GM12878 (cell line): ENCODE results near the gene P2RX2. TPM values are rescaled to one million over a fixed set of nuclear protein-coding genes. Genes with fewer than 3 reads are reported as not detected.

Source experiments
- ATAC-seq: fragments of 200-7000 bp; cut with Tn5 transposase; 3 replicates; pipeline ENCODE4 v1.9.1; 2020; ENCODE audit warnings: mild to moderate bottlenecking, moderate library complexity
- BruUV-seq: library from RNA; stranded (reverse); fragments of 400-500 nt; replicated peaks from 2 replicates; lab custom pipeline; 2021; lab: Mats Ljungman, UMichigan
- CTCF ChIA-PET: fragments of 300-600 bp; sonication (Branson Sonifier 250); formaldehyde crosslinking; extraction: SDS; loops from one replicate; lab custom pipeline; 2021; ENCODE audit warnings: inconsistent platforms; lab: Yijun Ruan, JAX
- POLR2A ChIA-PET: fragments of 350-600 bp; formaldehyde crosslinking; extraction: SDS; loops from one replicate; lab custom pipeline; 2021; ENCODE audit warnings: inconsistent platforms; lab: Charles Lee
- RAD21 ChIA-PET: fragments of 300-600 bp; sonication (Branson Sonifier 250); formaldehyde crosslinking; loops from one replicate; lab custom pipeline; 2023; ENCODE audit warnings: antibody characterized with exemption; ENCODE audit not compliant: unreplicated experiment; lab: Charles Lee
- SMC1A ChIA-PET: fragments of 300-600 bp; sonication (Branson Sonifier 250); formaldehyde crosslinking; loops from one replicate; lab custom pipeline; 2023; ENCODE audit not compliant: unreplicated experiment, uncharacterized antibody; lab: Charles Lee
- DNase-seq: peaks from one replicate; pipeline ENCODE4 v3.0.0-alpha.2; 2011; ENCODE audit warnings: low read depth, low spot score
- FAIRE-seq: peaks from 3 replicates; lab custom pipeline; 2011; peaks lifted over from hg19 to GRCh38; lab: Jason Lieb, UNC
- H2AFZ ChIP-seq: 2 replicates; pipeline ENCODE4 v1.6.0; 2011; ENCODE audit warnings: low read depth, low read length, control low read depth; ENCODE audit not compliant: control insufficient read depth
- H3K27ac ChIP-seq: 2 replicates; pipeline ENCODE4 v1.5.1; 2011; ENCODE audit warnings: control low read depth; ENCODE audit not compliant: control insufficient read depth, insufficient read depth
- H3K27me3 ChIP-seq, 2 experiments: replicated peaks in 1 of 2; 2 replicates each; pipeline versions ENCODE4 v1.6.0 to v1.6.1; 2011; ENCODE audit warnings: low read length in 1 of 2; ENCODE audit not compliant: control insufficient read depth in 2 of 2, insufficient read depth in 2 of 2
- H3K36me3 ChIP-seq, 2 experiments: 2 replicates each; pipeline ENCODE4 v1.5.1; 2011; ENCODE audit warnings: low read length in 1 of 2; ENCODE audit not compliant: control insufficient read depth in 2 of 2, insufficient read depth in 2 of 2
- H3K4me1 ChIP-seq: 2 replicates; pipeline ENCODE4 v1.6.1; 2011; ENCODE audit warnings: mild to moderate bottlenecking, low read length, moderate library complexity, mixed read lengths; ENCODE audit not compliant: control insufficient read depth, insufficient read depth
- H3K4me2 ChIP-seq: 2 replicates; pipeline ENCODE4 v1.6.0; 2011; ENCODE audit warnings: control low read depth; ENCODE audit not compliant: control insufficient read depth, insufficient read depth
- H3K4me3 ChIP-seq: fragments of 200-600 bp; sonication (generic); 2 replicates; pipeline ENCODE4 v1.5.1; 2016
- H3K79me2 ChIP-seq: 2 replicates; pipeline ENCODE4 v1.6.0; 2011; ENCODE audit warnings: low read length; ENCODE audit not compliant: control insufficient read depth, insufficient read depth
- H3K9ac ChIP-seq: 2 replicates; pipeline ENCODE4 v1.8.0; 2011; ENCODE audit warnings: low read length, control low read depth, mixed read lengths; ENCODE audit not compliant: control insufficient read depth, insufficient read depth
- H3K9me3 ChIP-seq: replicated peaks from 3 replicates; pipeline ENCODE4 v1.5.1; 2011; ENCODE audit warnings: mild to moderate bottlenecking, low read length; ENCODE audit not compliant: control insufficient read depth, insufficient read depth
- H4K20me1 ChIP-seq: 2 replicates; pipeline ENCODE4 v1.6.0; 2011; ENCODE audit not compliant: control insufficient read depth, insufficient read depth
- EZH2 ChIP-seq: IDR thresholded peaks from 2 replicates; pipeline ENCODE4 v1.6.1; 2012; ENCODE audit warnings: low read depth, mild to moderate bottlenecking, control low read depth, inconsistent platforms, low read length, borderline replicate concordance; ENCODE audit not compliant: control insufficient read depth
- KLF5 ChIP-seq: fragments of 450-650 bp; IDR thresholded peaks from 2 replicates; pipeline ENCODE4 v1.6.1; 2014; ENCODE audit warnings: mild to moderate bottlenecking; ENCODE audit not compliant: partially characterized antibody
- MXI1 ChIP-seq: fragments of 150-350 bp; IDR thresholded peaks from 2 replicates; pipeline ENCODE4 v1.6.1; 2011; ENCODE audit warnings: low read depth, mild to moderate bottlenecking, inconsistent platforms, low read length, improper control_type of control experiment
- ZNF384 ChIP-seq: IDR thresholded peaks from 2 replicates; pipeline ENCODE4 v1.6.1; 2012; ENCODE audit warnings: low read depth, mild to moderate bottlenecking, low read length, improper control_type of control experiment, borderline replicate concordance
- WGBS: methylation state at CpG from one replicate; pipeline ENCODE4 v1.1.6; 2016; ENCODE audit warnings: low lambda C conversion rate; ENCODE audit not compliant: insufficient replicate concordance, insufficient coverage; ENCODE audit errors: missing lambda C conversion rate; 5-methylcytosine and 5-hydroxymethylcytosine counted together
- in situ Hi-C: fragments of 300-500 bp; cut with MboI; formaldehyde crosslinking; loops from 9 replicates; pipeline ENCODE4 v1.14.3; 2018; ENCODE audit warnings: mixed read lengths
- intact Hi-C: fragments of 100-400 bp; cut with micrococcal nuclease; formaldehyde crosslinking; loops from one replicate; pipeline ENCODE4 v1.14.2; 2022; ENCODE audit not compliant: unreplicated experiment
- polyA plus RNA-seq, 11 experiments: library from polyadenylated mRNA; depleted of rRNA in 4 of 11; unstranded in 6 of 11; stranded (reverse) in 5 of 11; fragments of >200 nt; fragmentation: Nextera tagmentation in 4 of 11; fragmentation: Illumina TruSeq in 1 of 11; extraction: Ambion mirVana in 4 of 11; extraction: Trizol in 1 of 11; gene quantifications; 1 replicate in 1 of 11; 2 replicates in 10 of 11; pipeline versions ENCODE4 v1.2.1 to v1.2.3, GENCODE V29; 2011 to 2016; ENCODE audit warnings: inconsistent platforms in 2 of 11, missing spikeins in 2 of 11, low read depth in 1 of 11
- total RNA-seq, 4 experiments: library from RNA; depleted of rRNA in 3 of 4; stranded (reverse); fragments of >200 nt in 3 of 4; fragmentation: Illumina TruSeq in 1 of 4; extraction: Trizol in 1 of 4; gene quantifications; 2 replicates each; pipeline versions ENCODE4 v1.2.1 to v1.2.3, GENCODE V29; 2013 to 2021
- TF ChIP-seq, protein P1 (sequence below): IDR thresholded peaks from 2 replicates; pipeline ENCODE4 v1.6.1; 2012; ENCODE audit warnings: low read depth, low read length, improper control_type of control experiment
- TF ChIP-seq, protein P2 (sequence below): fragments of 450-650 bp; formaldehyde crosslinking; IDR thresholded peaks from 2 replicates; pipeline ENCODE4 v1.5.0; 2022; ENCODE audit warnings: mild to moderate bottlenecking, missing genetic modification characterization

Gene P2RX2
- total and polyA plus RNA-seq, 10 of the 15 experiments (the other 5 are each of a cell fraction or from before 2014, with no cell fraction given): not detected

DNA sequence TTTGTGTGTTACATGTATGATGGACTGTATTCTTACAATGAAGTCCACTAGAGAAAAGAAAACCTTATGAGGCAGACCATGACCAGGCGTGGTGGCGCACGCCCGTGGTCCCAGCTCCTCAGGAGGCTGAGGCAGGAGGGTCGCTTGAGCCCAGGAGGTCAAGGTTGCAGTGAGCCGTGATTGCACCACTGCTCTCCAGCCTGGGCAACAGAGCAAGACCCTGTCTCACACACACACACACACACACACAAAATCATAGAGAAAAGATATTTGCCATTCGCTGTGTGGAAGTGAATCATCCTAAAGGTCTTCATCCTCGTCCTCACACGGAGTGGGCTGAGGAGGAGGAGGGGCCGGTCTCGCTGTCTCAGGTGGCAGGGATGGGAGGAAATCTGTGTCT lies 40.5 kb upstream of the P2RX2 start:
- 86% methylated on average over 11 of the region's 11 CpGs for WGBS
- Histone ChIP-seq H3K27ac (no peak overlapping the region), H3K9ac (no peak overlapping the region), H3K4me1 (no peaks in the 10 kb centered on the region), H3K79me2 (no peaks in the 10 kb centered on the region), H3K4me3 (no peak overlapping the region), H3K4me2 (no peak overlapping the region), H2AFZ (no peak overlapping the region), H3K36me3 (peaks cover 0 to 2% of the 10 kb centered on the region in 2 experiments; a peak in 1 of 4 replicates), H3K9me3 (no peaks in the 10 kb centered on the region), H4K20me1 (no peaks in the 10 kb centered on the region), H3K27me3 (no peaks in the 10 kb centered on the region)
- FAIRE-seq: no peak
- ChIA-PET RAD21 (no interaction called here), POLR2A (no interaction called here), SMC1A (no interaction called here), CTCF (no interaction called here)
- TF ChIP-seq, protein P1, sequence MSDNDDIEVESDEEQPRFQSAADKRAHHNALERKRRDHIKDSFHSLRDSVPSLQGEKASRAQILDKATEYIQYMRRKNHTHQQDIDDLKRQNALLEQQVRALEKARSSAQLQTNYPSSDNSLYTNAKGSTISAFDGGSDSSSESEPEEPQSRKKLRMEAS: no peak
- no peak for TF ChIP-seq KLF5
- TF ChIP-seq, protein P2, sequence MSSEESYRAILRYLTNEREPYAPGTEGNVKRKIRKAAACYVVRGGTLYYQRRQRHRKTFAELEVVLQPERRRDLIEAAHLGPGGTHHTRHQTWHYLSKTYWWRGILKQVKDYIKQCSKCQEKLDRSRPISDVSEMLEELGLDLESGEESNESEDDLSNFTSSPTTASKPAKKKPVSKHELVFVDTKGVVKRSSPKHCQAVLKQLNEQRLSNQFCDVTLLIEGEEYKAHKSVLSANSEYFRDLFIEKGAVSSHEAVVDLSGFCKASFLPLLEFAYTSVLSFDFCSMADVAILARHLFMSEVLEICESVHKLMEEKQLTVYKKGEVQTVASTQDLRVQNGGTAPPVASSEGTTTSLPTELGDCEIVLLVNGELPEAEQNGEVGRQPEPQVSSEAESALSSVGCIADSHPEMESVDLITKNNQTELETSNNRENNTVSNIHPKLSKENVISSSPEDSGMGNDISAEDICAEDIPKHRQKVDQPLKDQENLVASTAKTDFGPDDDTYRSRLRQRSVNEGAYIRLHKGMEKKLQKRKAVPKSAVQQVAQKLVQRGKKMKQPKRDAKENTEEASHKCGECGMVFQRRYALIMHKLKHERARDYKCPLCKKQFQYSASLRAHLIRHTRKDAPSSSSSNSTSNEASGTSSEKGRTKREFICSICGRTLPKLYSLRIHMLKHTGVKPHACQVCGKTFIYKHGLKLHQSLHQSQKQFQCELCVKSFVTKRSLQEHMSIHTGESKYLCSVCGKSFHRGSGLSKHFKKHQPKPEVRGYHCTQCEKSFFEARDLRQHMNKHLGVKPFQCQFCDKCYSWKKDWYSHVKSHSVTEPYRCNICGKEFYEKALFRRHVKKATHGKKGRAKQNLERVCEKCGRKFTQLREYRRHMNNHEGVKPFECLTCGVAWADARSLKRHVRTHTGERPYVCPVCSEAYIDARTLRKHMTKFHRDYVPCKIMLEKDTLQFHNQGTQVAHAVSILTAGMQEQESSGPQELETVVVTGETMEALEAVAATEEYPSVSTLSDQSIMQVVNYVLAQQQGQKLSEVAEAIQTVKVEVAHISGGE (CRISPR knock-in tag): no peak
- no peak for TF ChIP-seq MXI1
- TF ChIP-seq ZNF384: no peak
- TF ChIP-seq EZH2: no peak
- no peak for DNase-seq
- intact Hi-C loops: no loop called here
- ATAC-seq: no peak
- in situ Hi-C loops: no loop called here
- BruUV-seq: no TSS peak
